ENCODE data around the gene C4A. TPM values are rescaled to one million over a fixed set of nuclear protein-coding genes. Genes with fewer than 3 reads are reported as not detected.
"Not testable (repeated sequence)": the region's sequence is repeated elsewhere in the genome, so short reads cannot be mapped to it uniquely, and the experiment has no call there.

The C4A gene
- 21.1 and 46.0 TPM in 2 replicates for total RNA-seq
- polyA plus RNA-seq = 5.7 and 25.2 TPM in 2 replicates
- polyA plus RNA-seq (2012) = 9.5 and 35.9 TPM in 2 replicates
- polyA minus RNA-seq (ENCODE audit: low replicate concordance) = 11.6 and 59.6 TPM in 2 replicates

- not testable (repeated sequence) for H3K9ac ChIP-seq (ENCODE audit: insufficient read depth, low read length); DNase-seq (ENCODE audit: low read depth in 2 of 2); H3K27ac ChIP-seq (ENCODE audit: insufficient read depth, low read length); H2AFZ ChIP-seq (ENCODE audit: low read length); H3K27me3 ChIP-seq (ENCODE audit: control insufficient read depth, insufficient read depth, low read length); H3K4me1 ChIP-seq (ENCODE audit: control insufficient read depth, extremely low read depth, insufficient read depth, low read length); H4K20me1 ChIP-seq (ENCODE audit: control insufficient read depth, extremely low read depth, insufficient read depth, low read length); H3K79me2 ChIP-seq (ENCODE audit: control insufficient read depth, insufficient read depth, low read length); H3K4me3 ChIP-seq (replicated peaks in 1 of 4; ENCODE audit: control extremely low read depth in 1 of 4, insufficient read depth in 1 of 4, low read depth in 3 of 4, low read length in 4 of 4); H3K9me3 ChIP-seq (ENCODE audit: control insufficient read depth, insufficient read depth, low read depth, low read length); H3K36me3 ChIP-seq (ENCODE audit: control insufficient read depth, insufficient read depth, low read length); H3K4me2 ChIP-seq (ENCODE audit: extremely low read depth, insufficient read depth, low read length)
These were observed at the start of gene C4A for GRCh38 chr6:31981744-31982143. Gene C4A, plus strand, starts transcription at chr6:31982057. Its CDS starts 51 bp downstream, at chr6:31982108.

- not testable (repeated sequence) for H3K4me2 ChIP-seq (ENCODE audit: extremely low read depth, insufficient read depth, low read length); H3K4me1 ChIP-seq (ENCODE audit: control insufficient read depth, extremely low read depth, insufficient read depth, low read length); H3K27ac ChIP-seq (ENCODE audit: insufficient read depth, low read length); DNase-seq (ENCODE audit: low read depth in 2 of 2); H3K9me3 ChIP-seq (ENCODE audit: control insufficient read depth, insufficient read depth, low read depth, low read length); H3K9ac ChIP-seq (ENCODE audit: insufficient read depth, low read length); H2AFZ ChIP-seq (ENCODE audit: low read length); H3K36me3 ChIP-seq (ENCODE audit: control insufficient read depth, insufficient read depth, low read length); H3K79me2 ChIP-seq (ENCODE audit: control insufficient read depth, insufficient read depth, low read length); H4K20me1 ChIP-seq (ENCODE audit: control insufficient read depth, extremely low read depth, insufficient read depth, low read length); H3K27me3 ChIP-seq (ENCODE audit: control insufficient read depth, insufficient read depth, low read length); H3K4me3 ChIP-seq (replicated peaks in 1 of 4; ENCODE audit: control extremely low read depth in 1 of 4, insufficient read depth in 1 of 4, low read depth in 3 of 4, low read length in 4 of 4)
These were observed 49.7 kb upstream of the C4A start for GRCh38 chr6:31932137-31932536.

GRCh38 chr6:31933537-31933936, 48.3 kb upstream of the C4A start:
- no peak for TF ChIP-seq EZH2 (IDR thresholded peaks at IDR 0.05; ENCODE audit: low read length, missing control alignments)
- TF ChIP-seq CTCF (conservative IDR thresholded peaks at IDR 0.05 in 1 of 2, IDR thresholded peaks at IDR 0.05 in 1 of 2; ENCODE audit: low read depth in 1 of 2, low read length in 2 of 2) = no peak
- Histone ChIP-seq H4K20me1 (ENCODE audit: control insufficient read depth, extremely low read depth, insufficient read depth, low read length) (no peaks in the 10 kb centered on the region), H3K4me3 (replicated peaks in 1 of 4; ENCODE audit: control extremely low read depth in 1 of 4, insufficient read depth in 1 of 4, low read depth in 3 of 4, low read length in 4 of 4) (no peak overlapping the region), H2AFZ (ENCODE audit: low read length) (no peak overlapping the region), H3K9ac (ENCODE audit: insufficient read depth, low read length) (no peak overlapping the region), H3K27ac (ENCODE audit: insufficient read depth, low read length) (no peak overlapping the region), H3K36me3 (ENCODE audit: control insufficient read depth, insufficient read depth, low read length) (no peaks in the 10 kb centered on the region), H3K4me2 (ENCODE audit: extremely low read depth, insufficient read depth, low read length) (no peak overlapping the region), H3K9me3 (ENCODE audit: control insufficient read depth, insufficient read depth, low read depth, low read length) (no peaks in the 10 kb centered on the region), H3K27me3 (ENCODE audit: control insufficient read depth, insufficient read depth, low read length) (no peaks in the 10 kb centered on the region), H3K4me1 (ENCODE audit: control insufficient read depth, extremely low read depth, insufficient read depth, low read length) (no peaks in the 10 kb centered on the region), H3K79me2 (ENCODE audit: control insufficient read depth, insufficient read depth, low read length) (no peaks in the 10 kb centered on the region)
- no peak for DNase-seq (ENCODE audit: low read depth in 2 of 2)

- Histone ChIP-seq H2AFZ (ENCODE audit: low read length) (no peak overlapping the region), H3K27me3 (ENCODE audit: control insufficient read depth, insufficient read depth, low read length) (no peaks in the 10 kb centered on the region), H3K4me1 (ENCODE audit: control insufficient read depth, extremely low read depth, insufficient read depth, low read length) (no peaks in the 10 kb centered on the region), H3K27ac (ENCODE audit: insufficient read depth, low read length) (no peak overlapping the region), H3K4me3 (replicated peaks in 1 of 4; ENCODE audit: control extremely low read depth in 1 of 4, insufficient read depth in 1 of 4, low read depth in 3 of 4, low read length in 4 of 4) (no peak overlapping the region), H3K9me3 (ENCODE audit: control insufficient read depth, insufficient read depth, low read depth, low read length) (no peaks in the 10 kb centered on the region), H3K4me2 (ENCODE audit: extremely low read depth, insufficient read depth, low read length) (no peak overlapping the region), H3K79me2 (ENCODE audit: control insufficient read depth, insufficient read depth, low read length) (no peaks in the 10 kb centered on the region), H4K20me1 (ENCODE audit: control insufficient read depth, extremely low read depth, insufficient read depth, low read length) (no peaks in the 10 kb centered on the region), H3K9ac (ENCODE audit: insufficient read depth, low read length) (no peak overlapping the region), H3K36me3 (ENCODE audit: control insufficient read depth, insufficient read depth, low read length) (no peaks in the 10 kb centered on the region)
- DNase-seq (ENCODE audit: low read depth in 2 of 2) = no peak
- TF ChIP-seq EZH2 (IDR thresholded peaks at IDR 0.05; ENCODE audit: low read length, missing control alignments) (no peak), CTCF (conservative IDR thresholded peaks at IDR 0.05 in 1 of 2, IDR thresholded peaks at IDR 0.05 in 1 of 2; ENCODE audit: low read depth in 1 of 2, low read length in 2 of 2) (no peak)
These were observed 46.8 kb upstream of the C4A start for GRCh38 chr6:31935021-31935420.

Measured in fibroblast of lung (primary cell).